ENCODE data around the gene DSP. TPM values are rescaled to one million over a fixed set of nuclear protein-coding genes. Genes with fewer than 3 reads are reported as not detected.

The DSP gene
- total RNA-seq, 1 experiment from 2014 or later = 20.1 TPM

GRCh38 chr6:7636151-7636550 is 94.7 kb downstream of the DSP start:
- POLR2A ChIA-PET = no interaction called here
- Histone ChIP-seq H3K27me3 (ENCODE audit: control insufficient read depth, insufficient read depth, low read length) (no peaks in the 10 kb centered on the region), H3K4me3 (ENCODE audit: low read depth in 2 of 2, low read length in 2 of 2) (no peak overlapping the region), H3K9me3 (ENCODE audit: control insufficient read depth, insufficient read depth, low read depth, low read length) (no peaks in the 10 kb centered on the region; the same call in 1 of the 2 replicates), H3K4me1 (ENCODE audit: control insufficient read depth, insufficient read depth, low read length) (no peaks in the 10 kb centered on the region), H3K27ac (ENCODE audit: low read length) (no peak overlapping the region), H3K36me3 (ENCODE audit: control insufficient read depth, insufficient read depth, low read length) (no peaks in the 10 kb centered on the region)
- ATAC-seq = no peak
- no peak for TF ChIP-seq REST (IDR thresholded peaks at IDR 0.05; ENCODE audit: insufficient read depth in 1 of 2, low read depth in 2 of 2, low read length in 1 of 2)
- TF ChIP-seq TCF7L2 (IDR thresholded peaks at IDR 0.05; ENCODE audit: low read depth, low read length) = no peak
- TF ChIP-seq POLR2AphosphoS5 (IDR thresholded peaks at IDR 0.05; ENCODE audit: low read depth, low read length) = no peak
- no peak for TF ChIP-seq CTCF (IDR thresholded peaks at IDR 0.05)
- TF ChIP-seq SIN3A (IDR thresholded peaks at IDR 0.05; ENCODE audit: borderline replicate concordance, insufficient read depth, low read depth, low read length) = no peak
- intact Hi-C loops (cut with micrococcal nuclease; ENCODE audit: unreplicated experiment) = no loop called here
- no peak for DNase-seq (ENCODE audit: low read depth, low spot score)
- BruUV-seq (replicated peaks) = no TSS peak
- in situ Hi-C loops (cut with HindIII; ENCODE audit: low pct_unique_long_range_greater_than_20kb, low sequenced_read_pairs) = no loop called here
- CTCF ChIA-PET = no interaction called here

Other genes starting within 250 kb of the DSP start
- gene SSR1, start 228.5 kb upstream of the DSP start, total RNA-seq (2021; ENCODE audit: unreplicated experiment) = 119 TPM
- not detected for gene CAGE1, start 151.9 kb upstream of the DSP start, total RNA-seq (2021; ENCODE audit: unreplicated experiment)
- gene RIOK1, start 151.9 kb upstream of the DSP start, total RNA-seq (2021; ENCODE audit: unreplicated experiment) = 30.0 TPM
- 10.7 TPM for gene SNRNP48, start 48.5 kb downstream of the DSP start, total RNA-seq (2021; ENCODE audit: unreplicated experiment)
- 13.6 TPM for gene BMP6, start 184.4 kb downstream of the DSP start, total RNA-seq (2021; ENCODE audit: unreplicated experiment)

Data from Panc1 (cell line).